ENCODE measurements around the gene ZG16B. TPM values are rescaled to one million over a fixed set of nuclear protein-coding genes. Genes with fewer than 3 reads are reported as not detected.

Gene ZG16B
- total RNA-seq, 1 experiment from 2014 or later = not detected

GRCh38 chr16:2839650-2840450 lies 9.7 kb downstream of the ZG16B start:
- in situ Hi-C loops (cut with HindIII; ENCODE audit: low sequenced_read_pairs) = no loop called here
- no peak for DNase-seq (ENCODE audit: low spot score)

- no peak for DNase-seq (ENCODE audit: low spot score)
- in situ Hi-C loops (cut with HindIII; ENCODE audit: low sequenced_read_pairs) = no loop called here
Observed at GRCh38 chr16:2840914-2841313, 10.8 kb downstream of the ZG16B start.

- in situ Hi-C loops (cut with HindIII; ENCODE audit: low sequenced_read_pairs) = no loop called here
- no peak for DNase-seq (ENCODE audit: low spot score)
Observed at GRCh38 chr16:2841606-2842339, 11.7 kb downstream of the ZG16B start.

DNA sequence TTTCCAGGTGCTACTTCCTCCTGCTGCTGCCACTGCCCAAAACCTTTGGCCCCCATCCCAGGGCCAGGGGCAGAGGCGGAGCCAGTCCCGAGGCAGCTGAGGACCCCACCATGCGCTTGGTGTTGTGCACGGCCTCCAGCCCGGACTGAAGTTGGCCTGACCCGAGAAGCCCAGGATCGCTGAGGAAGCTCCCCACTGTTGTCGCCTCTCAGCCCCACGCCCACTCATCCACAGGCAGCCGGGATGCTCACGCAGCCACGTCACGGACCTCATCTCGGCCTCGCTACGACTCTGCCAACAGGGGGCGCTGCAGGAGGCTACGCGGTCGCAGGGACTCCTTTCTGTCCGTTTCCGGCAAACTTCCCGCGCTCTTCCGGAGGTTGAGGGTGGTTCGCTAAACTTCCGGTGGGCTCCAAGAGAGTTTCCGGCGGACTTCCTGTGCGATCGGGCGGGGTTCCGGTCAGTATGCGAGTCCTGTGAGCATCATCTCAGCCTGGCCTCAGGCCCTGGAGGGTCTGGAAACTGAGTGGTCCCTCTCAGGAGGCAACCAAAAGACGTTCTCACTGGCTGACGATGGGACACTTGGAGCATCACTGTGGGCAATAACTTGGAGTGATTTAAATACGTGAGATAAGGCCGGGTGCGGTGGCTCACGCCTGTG lies 12.4 kb downstream of the ZG16B start:
- in situ Hi-C loops (cut with HindIII; ENCODE audit: low sequenced_read_pairs) = no loop called here
- DNase-seq (ENCODE audit: low spot score) = peak; percentile 63

DNA sequence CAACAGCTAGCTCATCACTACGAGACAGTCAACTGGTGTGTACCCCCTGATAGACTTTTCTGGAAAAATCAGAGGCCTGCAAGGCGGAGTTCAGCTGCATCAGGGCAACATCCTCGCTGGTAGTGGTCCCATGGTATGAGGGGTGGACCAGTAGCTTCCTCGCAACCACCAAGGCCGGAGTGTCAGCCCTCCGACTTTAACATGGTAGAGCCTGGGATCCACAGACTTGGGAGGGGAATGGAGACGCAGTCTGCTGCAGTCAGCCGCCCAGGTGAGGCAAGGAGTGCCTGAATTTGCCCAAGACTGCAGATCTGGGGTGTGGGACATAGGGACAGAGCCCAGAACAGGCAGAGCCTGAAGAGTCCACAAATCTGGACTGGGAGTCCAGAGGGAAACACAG lies 13.4 kb downstream of the ZG16B start:
- DNase-seq (ENCODE audit: low spot score) = no peak
- in situ Hi-C loops (cut with HindIII; ENCODE audit: low sequenced_read_pairs) = no loop called here

DNA sequence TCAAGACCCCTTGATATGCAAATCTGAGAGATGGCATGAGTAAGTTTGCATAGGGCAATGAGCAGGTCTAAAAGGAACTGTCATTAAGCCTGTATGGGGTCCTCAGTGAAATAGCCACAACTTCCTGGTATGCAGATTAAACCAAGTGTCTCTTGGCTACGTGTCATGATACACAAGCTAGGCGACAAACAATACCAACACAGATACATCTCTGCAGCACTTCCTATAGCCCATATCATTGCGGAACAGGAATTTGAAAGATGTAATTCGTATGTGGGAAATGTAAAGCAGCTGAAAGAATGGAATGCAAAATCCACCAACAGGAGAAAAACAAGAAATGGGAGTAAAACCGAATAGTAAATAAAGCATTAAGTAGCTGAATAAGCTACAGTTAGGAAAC lies 15.0 kb downstream of the ZG16B start:
- no peak for DNase-seq (ENCODE audit: low spot score)
- in situ Hi-C loops (cut with HindIII; ENCODE audit: low sequenced_read_pairs) = no loop called here

GRCh38 chr16:2846511-2847310 lies 16.6 kb downstream of the ZG16B start:
- no peak for DNase-seq (ENCODE audit: low spot score)
- in situ Hi-C loops (cut with HindIII; ENCODE audit: low sequenced_read_pairs) = no loop called here

- in situ Hi-C loops (cut with HindIII; ENCODE audit: low sequenced_read_pairs) = no loop called here
- no peak for DNase-seq (ENCODE audit: low spot score)
Observed at GRCh38 chr16:2848933-2849725, 19.0 kb downstream of the ZG16B start.

GRCh38 chr16:2852003-2852730 lies 22.1 kb downstream of the ZG16B start:
- in situ Hi-C loops (cut with HindIII; ENCODE audit: low sequenced_read_pairs) = no loop called here

DNA sequence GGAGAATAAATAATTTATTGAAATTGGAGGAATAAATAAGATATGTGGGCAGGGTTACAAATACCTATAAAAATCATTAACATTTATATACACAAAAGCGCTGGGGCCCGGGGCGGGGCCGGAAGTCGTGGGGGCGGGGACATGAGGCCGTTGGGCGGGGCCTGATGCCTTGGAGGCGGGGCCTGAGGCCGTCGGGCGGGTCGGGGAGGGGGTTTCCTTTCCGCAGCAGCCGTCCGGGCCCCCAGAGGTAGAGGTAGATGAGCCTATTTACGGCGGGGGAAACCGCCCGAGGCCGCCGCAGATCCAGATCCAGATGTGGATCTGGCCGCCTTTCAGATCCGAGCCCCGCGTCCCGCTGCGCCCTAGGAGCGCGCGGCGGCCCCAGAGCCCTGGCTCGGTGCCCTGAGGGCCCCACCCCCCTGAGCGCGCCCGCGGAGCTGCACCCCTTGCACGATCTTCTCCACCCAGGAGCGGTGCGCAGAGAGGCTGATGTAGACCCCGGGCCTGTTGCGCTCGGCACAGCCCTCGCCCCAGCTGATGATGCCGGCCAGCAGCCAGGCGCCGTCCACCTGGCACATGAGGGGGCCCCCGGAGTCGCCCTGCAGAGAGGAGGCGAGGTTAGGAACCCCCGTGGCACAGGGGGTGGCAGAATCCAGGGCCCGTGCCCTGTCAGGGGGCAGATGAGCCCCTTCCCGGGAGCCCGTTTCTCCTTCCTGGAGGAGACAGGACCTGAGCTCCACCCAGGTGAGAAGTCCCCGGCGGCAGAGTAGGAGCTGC lies 22.8 kb downstream of the ZG16B start:
- in situ Hi-C loops (cut with HindIII; ENCODE audit: low sequenced_read_pairs) = no loop called here
- DNase-seq (ENCODE audit: low spot score) = no peak

More at GRCh38 chr16:2852003-2852730, 22.1 kb downstream of the ZG16B start:
- no peak for DNase-seq (ENCODE audit: low spot score)

- DNase-seq (ENCODE audit: low spot score) = no peak
- in situ Hi-C loops (cut with HindIII; ENCODE audit: low sequenced_read_pairs) = no loop called here
Observed at GRCh38 chr16:2853531-2854073, 23.5 kb downstream of the ZG16B start.

- no peak for DNase-seq (ENCODE audit: low spot score)
- in situ Hi-C loops (cut with HindIII; ENCODE audit: low sequenced_read_pairs) = no loop called here
Observed at GRCh38 chr16:2854700-2855309, 24.7 kb downstream of the ZG16B start.

DNA sequence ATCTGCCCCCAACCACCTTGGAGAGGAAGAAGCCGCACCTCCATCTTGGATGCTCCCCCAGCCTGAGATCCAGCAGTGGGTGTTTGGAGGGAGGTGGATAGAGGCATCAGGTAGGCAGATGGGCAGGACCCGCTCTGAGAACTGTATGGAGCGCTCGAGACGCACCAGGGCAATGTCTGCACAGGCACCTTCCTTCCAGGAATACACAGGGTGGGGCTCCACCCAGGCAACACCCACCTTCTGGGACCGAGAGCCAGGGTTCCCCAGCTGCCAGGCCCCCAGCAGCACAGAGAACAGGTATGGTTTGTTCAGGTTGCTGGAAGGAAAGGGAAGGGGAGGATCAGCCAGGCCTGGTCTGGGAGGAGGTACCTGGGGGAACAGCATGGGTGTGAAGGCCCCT lies 25.4 kb downstream of the ZG16B start:
- in situ Hi-C loops (cut with HindIII; ENCODE audit: low sequenced_read_pairs) = no loop called here
- DNase-seq (ENCODE audit: low spot score) = no peak

- no peak for DNase-seq (ENCODE audit: low spot score)
- in situ Hi-C loops (cut with HindIII; ENCODE audit: low sequenced_read_pairs) = no loop called here
Observed at GRCh38 chr16:2856061-2856670, 26.1 kb downstream of the ZG16B start.

DNA sequence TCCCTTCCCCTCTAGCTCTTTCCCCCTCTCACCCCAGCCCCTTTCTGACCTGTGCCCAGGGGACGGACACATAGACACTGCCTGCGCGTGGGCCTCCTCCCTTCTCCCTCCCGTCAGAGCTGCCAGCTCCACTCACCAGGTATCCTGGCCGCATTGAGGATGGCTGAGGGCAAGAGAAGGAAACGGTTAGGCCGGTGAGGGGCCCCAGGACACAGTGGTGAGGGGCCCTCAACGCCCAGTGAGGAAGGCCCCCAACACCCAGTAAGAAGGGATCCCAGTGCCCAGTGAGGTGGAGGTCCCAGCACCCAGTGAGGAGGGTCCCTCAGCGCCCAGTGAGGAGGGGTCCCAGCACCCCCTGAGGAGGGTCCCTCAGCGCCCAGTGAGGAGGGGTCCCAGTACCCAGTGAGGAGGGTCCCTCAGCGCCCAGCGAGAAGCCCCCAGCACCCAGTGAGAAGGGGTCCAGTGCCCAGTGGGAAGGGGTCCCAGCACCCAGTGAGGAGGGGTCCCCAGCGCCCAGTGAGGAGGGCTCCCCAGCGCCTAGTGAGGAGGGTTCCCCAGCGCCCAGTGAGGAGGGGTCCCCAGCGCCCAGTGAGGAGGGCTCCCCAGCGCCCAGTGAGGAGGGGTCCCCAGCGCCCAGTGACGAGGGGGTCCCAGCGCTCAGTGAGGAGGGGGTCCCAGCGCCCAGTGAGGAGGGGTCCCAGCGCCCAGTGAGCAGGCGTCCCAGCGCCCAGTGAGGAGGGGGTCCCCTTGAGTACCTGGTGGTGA lies 26.8 kb downstream of the ZG16B start:
- in situ Hi-C loops (cut with HindIII; ENCODE audit: low sequenced_read_pairs) = no loop called here
- no peak for DNase-seq (ENCODE audit: low spot score)

All from G401 (cell line).